Trophoblast cell (in vitro differentiated cells and primary cell): ENCODE measurements around the gene NXPE3.

Source experiments
- DNase-seq, 2 donors: peaks; one replicate each; pipeline ENCODE4 v3.0.0-alpha.2; 2016
- H2AFZ ChIP-seq: 2 replicates; pipeline ENCODE4 v1.6.1; 2013; ENCODE audit warnings: low read length, moderate library complexity, mild to moderate bottlenecking; ENCODE audit not compliant: insufficient read depth, poor library complexity
- H2AK5ac ChIP-seq: 2 replicates; pipeline ENCODE4 v1.6.1; 2013; ENCODE audit warnings: mild to moderate bottlenecking, low read length
- H2BK120ac ChIP-seq: 2 replicates; pipeline ENCODE4 v1.6.1; 2013; ENCODE audit warnings: low read length, mild to moderate bottlenecking, moderate library complexity; ENCODE audit not compliant: insufficient read depth, poor library complexity
- H2BK12ac ChIP-seq: 2 replicates; pipeline ENCODE4 v1.6.1; 2013; ENCODE audit warnings: mild to moderate bottlenecking, low read length, moderate library complexity
- H2BK5ac ChIP-seq: 2 replicates; pipeline ENCODE4 v1.6.1; 2013; ENCODE audit warnings: low read length, low read depth, moderate library complexity, mild to moderate bottlenecking; ENCODE audit not compliant: poor library complexity
- H3K14ac ChIP-seq: 2 replicates; pipeline ENCODE4 v1.6.1; 2013; ENCODE audit warnings: mild to moderate bottlenecking, low read length
- H3K18ac ChIP-seq: 2 replicates; pipeline ENCODE4 v1.6.1; 2013; ENCODE audit warnings: mild to moderate bottlenecking, low read length
- H3K23ac ChIP-seq: 2 replicates; pipeline ENCODE4 v1.6.1; 2013; ENCODE audit warnings: low read length
- H3K27ac ChIP-seq: 2 replicates; pipeline ENCODE4 v1.5.1; 2013; ENCODE audit warnings: low read depth, mild to moderate bottlenecking, inconsistent platforms, low read length, moderate library complexity
- H3K27me3 ChIP-seq: 2 replicates; pipeline ENCODE4 v1.6.1; 2013; ENCODE audit warnings: inconsistent platforms, mild to moderate bottlenecking, low read length, moderate library complexity; ENCODE audit not compliant: insufficient read depth
- H3K36me3 ChIP-seq, 2 experiments: 1 replicate in 1 of 2; 2 replicates in 1 of 2; pipeline ENCODE4 v1.6.1; 2013; ENCODE audit warnings: low read length in 2 of 2, mild to moderate bottlenecking in 2 of 2, moderate library complexity in 1 of 2; ENCODE audit not compliant: insufficient read depth in 2 of 2, control insufficient read depth in 1 of 2
- H3K4ac ChIP-seq: 2 replicates; pipeline ENCODE4 v1.6.1; 2013; ENCODE audit warnings: low read depth, mild to moderate bottlenecking, low read length, moderate library complexity
- H3K4me1 ChIP-seq, 2 experiments: 1 replicate in 1 of 2; 2 replicates in 1 of 2; pipeline ENCODE4 v1.6.1; 2013; ENCODE audit warnings: low read length in 2 of 2, mild to moderate bottlenecking in 2 of 2, moderate library complexity in 1 of 2; ENCODE audit not compliant: insufficient read depth in 2 of 2, control insufficient read depth in 1 of 2
- H3K4me2 ChIP-seq: 2 replicates; pipeline ENCODE4 v1.6.1; 2013; ENCODE audit warnings: inconsistent platforms, mild to moderate bottlenecking, low read length, moderate library complexity
- H3K4me3 ChIP-seq: 2 replicates; pipeline ENCODE4 v1.5.1; 2013; ENCODE audit warnings: mild to moderate bottlenecking, low read depth, low read length, inconsistent platforms
- H3K79me1 ChIP-seq: one replicate; pipeline ENCODE4 v1.6.1; 2013; ENCODE audit warnings: low read length
- H3K79me2 ChIP-seq: 2 replicates; pipeline ENCODE4 v1.6.1; 2013; ENCODE audit warnings: low read length, mild to moderate bottlenecking; ENCODE audit not compliant: control insufficient read depth, insufficient read depth, poor library complexity
- H3K9ac ChIP-seq: 2 replicates; pipeline ENCODE4 v1.6.1; 2013; ENCODE audit warnings: mild to moderate bottlenecking, low read length
- H3K9me3 ChIP-seq: 2 replicates; pipeline ENCODE4 v1.6.1; 2013; ENCODE audit warnings: low read depth, mild to moderate bottlenecking, control low read depth, inconsistent platforms, low read length; ENCODE audit not compliant: insufficient read depth
- H4K12ac ChIP-seq: 2 replicates; pipeline ENCODE4 v1.6.1; 2013; ENCODE audit warnings: low read depth, mild to moderate bottlenecking, low read length, moderate library complexity
- H4K8ac ChIP-seq: 2 replicates; pipeline ENCODE4 v1.6.1; 2013; ENCODE audit warnings: low read depth, mild to moderate bottlenecking, low read length, moderate library complexity
- H4K91ac ChIP-seq: one replicate; pipeline ENCODE4 v1.6.1; 2013; ENCODE audit warnings: low read depth, mild to moderate bottlenecking, low read length, moderate library complexity
- WGBS: extraction: QIAGEN DNeasy Blood & Tissue Kit; methylation state at CpG from one replicate; pipeline ENCODE4 v1.1.7; 2013; ENCODE audit warnings: missing lambda C conversion rate; ENCODE audit not compliant: insufficient read length, insufficient coverage; ENCODE audit errors: extremely low coverage; 5-methylcytosine and 5-hydroxymethylcytosine counted together

Gene NXPE3

GRCh38 chr3:101876142-101876541 lies 97.1 kb downstream of the NXPE3 start:
- Histone ChIP-seq H3K18ac (no peak overlapping the region), H3K14ac (no peak overlapping the region), H2BK5ac (no peak overlapping the region), H3K4me1 (no peaks in the 10 kb centered on the region), H4K8ac (no peak overlapping the region), H3K79me1 (no peaks in the 10 kb centered on the region), H3K79me2 (no peaks in the 10 kb centered on the region), H3K4me2 (no peak overlapping the region), H4K91ac (no peak overlapping the region), H3K4me3 (no peak overlapping the region), H3K27ac (no peak overlapping the region), H3K9ac (no peak overlapping the region), H4K12ac (no peak overlapping the region), H3K23ac (no peak overlapping the region), H3K9me3 (no peaks in the 10 kb centered on the region), H2BK12ac (no peak overlapping the region), H3K27me3 (no peaks in the 10 kb centered on the region), H2AFZ (no peak overlapping the region), H2AK5ac (no peak overlapping the region), H3K36me3 (no peaks in the 10 kb centered on the region), H2BK120ac (no peak overlapping the region), H3K4ac (no peak overlapping the region)
- DNase-seq, result no peak
- no CpG with 5 or more reads among the region's 8 CpGs for WGBS
